GM06990 (cell line): ENCODE measurements around the gene SLC23A1.

Source experiments
- DNase-seq: peaks from one replicate; pipeline ENCODE4 v3.0.0-alpha.2; 2011; ENCODE audit not compliant: insufficient read length; ENCODE audit errors: extremely low read depth
- H3K27me3 ChIP-seq: replicated peaks from 2 replicates; pipeline ENCODE4 v1.6.0; 2011; ENCODE audit warnings: low read length; ENCODE audit not compliant: control insufficient read depth, insufficient read depth
- H3K36me3 ChIP-seq: 2 replicates; pipeline ENCODE4 v1.5.1; 2011; ENCODE audit warnings: low read length; ENCODE audit not compliant: control insufficient read depth, insufficient read depth
- H3K4me3 ChIP-seq: replicated peaks from 2 replicates; pipeline ENCODE4 v1.5.1; 2011; ENCODE audit warnings: low read depth, mild to moderate bottlenecking, control low read depth, low read length
- CTCF ChIP-seq: IDR thresholded peaks from 2 replicates; pipeline ENCODE4 v1.5.1; 2011; ENCODE audit warnings: low read length, control low read depth, mild to moderate bottlenecking, inconsistent platforms; ENCODE audit not compliant: insufficient read depth, poor library complexity, severe bottlenecking

The SLC23A1 gene

DNA sequence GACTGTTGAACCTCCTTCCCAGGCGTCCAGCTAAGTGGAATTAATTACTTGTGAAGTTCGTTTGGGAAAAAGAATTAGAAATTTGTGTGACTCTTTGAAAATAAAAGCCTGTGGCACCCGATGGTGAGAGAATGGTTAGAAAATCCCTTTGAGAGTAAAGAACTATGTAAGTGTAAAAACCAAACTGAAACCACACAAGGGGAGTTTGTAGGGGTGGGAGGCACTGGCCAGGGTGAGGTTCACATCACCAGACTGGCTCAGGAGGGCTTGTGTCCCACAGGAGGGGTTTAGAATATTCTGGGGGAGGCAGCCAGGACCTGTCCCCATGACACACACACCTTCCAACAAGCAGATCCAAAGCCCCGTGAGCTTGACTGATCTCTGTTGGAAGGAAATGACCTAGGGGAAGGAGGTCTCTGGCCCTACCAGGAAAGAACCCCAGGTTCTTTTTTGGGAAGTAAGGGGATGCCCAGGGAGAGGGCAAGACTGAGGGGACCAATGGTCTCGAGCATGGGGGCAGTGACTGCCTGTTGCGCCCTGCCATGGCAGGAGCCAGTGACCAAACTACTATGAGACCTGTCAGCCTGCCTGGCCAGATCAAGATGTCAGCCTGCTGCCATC is 16.5 kb upstream of the SLC23A1 start:
- Histone ChIP-seq H3K4me3 (peak overlapping the region; percentile 19), H3K27me3 (no peaks in the 10 kb centered on the region)

DNA sequence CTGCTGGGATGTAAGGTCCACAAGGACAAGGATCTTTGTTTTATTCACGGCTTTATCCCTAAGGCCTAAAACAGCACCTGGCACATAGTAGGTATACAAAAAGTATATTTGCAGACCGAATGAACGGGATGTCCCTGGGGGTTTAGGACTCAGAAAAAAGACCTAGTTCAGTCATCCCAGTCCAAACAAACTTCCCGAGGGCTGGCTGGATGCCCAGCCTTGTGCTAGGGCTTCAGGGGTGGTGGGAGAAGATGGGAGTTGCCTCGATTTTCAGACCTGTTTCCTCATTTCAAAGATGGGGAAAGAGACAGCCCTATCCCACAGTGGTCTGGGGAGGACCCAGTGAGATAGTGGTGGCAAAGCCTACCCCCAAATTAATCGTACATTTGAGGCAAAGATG is 14.8 kb upstream of the SLC23A1 start:
- no peaks in the 10 kb centered on the region for H3K27me3 ChIP-seq
- TF ChIP-seq CTCF: no peak
- peaks cover 3% of the 10 kb centered on the region; the same call in 1 of the 2 replicates for H3K36me3 ChIP-seq
- DNase-seq: no peak
- H3K4me3 ChIP-seq: no peak overlapping the region

More for the DNA sequence above, 16.5 kb upstream of the SLC23A1 start:
- H3K36me3 ChIP-seq: peaks cover 3% of the 10 kb centered on the region; the same call in 1 of the 2 replicates
- DNase-seq: peak; percentile 60
- no peak for TF ChIP-seq CTCF

- H3K36me3 ChIP-seq: peaks cover 1% of the 10 kb centered on the region; the same call in 1 of the 2 replicates
- no peak for TF ChIP-seq CTCF
- H3K27me3 ChIP-seq: no peaks in the 10 kb centered on the region
- H3K4me3 ChIP-seq: no peak overlapping the region
- no peak for DNase-seq
Measured at GRCh38 chr5:139396691-139397090, 13.6 kb upstream of the SLC23A1 start.

- TF ChIP-seq CTCF: no peak
- Histone ChIP-seq H3K36me3 (peaks cover 1% of the 10 kb centered on the region; the same call in 1 of the 2 replicates), H3K4me3 (no peak overlapping the region), H3K27me3 (no peaks in the 10 kb centered on the region)
- DNase-seq: peak; percentile 43
Measured at GRCh38 chr5:139395844-139396640, 12.9 kb upstream of the SLC23A1 start.

DNA sequence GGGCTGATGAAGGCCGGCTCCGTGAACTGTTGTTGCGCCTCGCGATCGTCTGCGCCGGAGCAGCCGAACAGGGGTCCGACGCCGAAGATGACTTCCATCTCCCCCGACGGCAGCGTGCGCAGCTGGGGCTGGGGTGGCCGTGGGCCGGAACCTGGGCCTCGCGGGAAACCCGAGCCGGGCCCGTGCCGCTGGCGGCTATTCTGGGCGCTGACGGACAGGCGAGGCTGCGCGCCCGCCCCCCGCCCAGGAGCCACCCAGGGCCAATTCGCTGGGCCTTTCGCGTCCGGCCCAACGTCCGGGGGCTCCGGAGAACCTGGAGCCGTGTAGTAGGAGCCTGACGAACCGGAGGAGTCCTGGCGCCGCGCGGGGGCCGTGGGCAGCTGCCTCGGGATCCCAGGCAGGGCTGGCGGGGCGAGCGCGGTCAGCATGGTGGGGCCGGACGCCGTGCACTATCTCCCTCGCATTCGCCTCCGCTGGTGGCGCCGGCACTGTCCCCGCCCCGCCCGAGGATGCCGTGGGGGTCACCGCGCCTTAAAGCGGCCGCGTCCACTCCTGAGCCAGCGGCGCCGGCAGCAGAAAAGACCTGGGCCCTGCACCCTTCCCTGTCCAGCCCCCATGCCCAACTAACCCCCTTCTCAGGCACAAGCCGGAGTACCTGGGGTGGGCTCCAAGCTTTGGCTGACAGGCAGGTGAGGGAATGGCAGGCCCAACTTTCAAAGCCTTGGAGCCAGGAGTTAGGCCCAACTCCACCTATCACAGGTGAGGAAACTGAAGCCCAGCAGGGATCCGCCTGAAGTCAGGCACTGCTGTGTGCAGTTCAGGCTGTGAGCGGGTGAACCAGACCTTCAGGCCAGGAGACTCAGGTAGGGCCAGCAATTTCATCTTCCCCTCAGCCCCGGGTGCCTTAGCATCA is 11.8 kb upstream of the SLC23A1 start, which contains the start of gene PROB1:
PROB1 (minus strand) TSS at position 451 of the 913 bp plus-strand sequence; CDS start at position 428, 23 bp downstream.
- DNase-seq: no peak
- Histone ChIP-seq H3K36me3 (peaks cover 1% of the 10 kb centered on the region; the same call in 1 of the 2 replicates), H3K27me3 (no peaks in the 10 kb centered on the region), H3K4me3 (peak within 1 kb of the TSS; percentile 68)
- no peak for TF ChIP-seq CTCF
